HCT116 (cell line): Measurements from ENCODE around the gene PRKAR1A. TPM values are rescaled to one million over a fixed set of nuclear protein-coding genes. Genes with fewer than 3 reads are reported as not detected.

Experiments used
- ATAC-seq: fragments of 200-7000 bp; cut with Tn5 transposase; 2 replicates; pipeline ENCODE4 v1.9.1; 2020; ENCODE audit warnings: mild to moderate bottlenecking, moderate library complexity
- BruUV-seq: library from RNA; stranded (reverse); fragments of 400-500 nt; replicated peaks from 2 replicates; lab custom pipeline; 2021; lab: Mats Ljungman, UMichigan
- CTCF ChIA-PET: fragments of 300-600 bp; sonication (Branson Sonifier 250); formaldehyde crosslinking; loops from one replicate; lab custom pipeline; 2021; ENCODE audit warnings: antibody characterized with exemption; lab: Charles Lee
- POLR2A ChIA-PET: fragments of 300-600, 350-600 bp; sonication (Branson Sonifier 250); formaldehyde crosslinking; loops from one replicate; lab custom pipeline; 2021; ENCODE audit warnings: antibody characterized with exemption; lab: Charles Lee
- RAD21 ChIA-PET, 2 experiments: fragments of 300-600 bp; sonication (Branson Sonifier 250); formaldehyde crosslinking; loops; one replicate each; lab custom pipeline; 2023; ENCODE audit warnings: low total read pairs in 2 of 2; ENCODE audit not compliant: uncharacterized antibody in 2 of 2, unreplicated experiment in 2 of 2, low non-redundant PET in 1 of 2; lab: Charles Lee
- DNase-seq: peaks from one replicate; pipeline ENCODE4 v3.0.0-alpha.2; 2010; ENCODE audit warnings: low read depth, low spot score
- H2AFZ ChIP-seq: fragments of 200-600 bp; shearing (Covaris generic), sonication (generic); 2 replicates; pipeline ENCODE4 v1.6.1; 2017; ENCODE audit warnings: low read depth, mixed run types, mixed read lengths, antibody characterized with exemption, low read length; ENCODE audit not compliant: poor library complexity, severe bottlenecking
- H3K27ac ChIP-seq: 2 replicates; pipeline ENCODE4 v1.5.1; 2012; ENCODE audit warnings: low read depth, low read length
- H3K27me3 ChIP-seq: fragments of 200-600 bp; sonication (generic); 2 replicates; pipeline ENCODE4 v1.6.1; 2016; ENCODE audit warnings: mixed run types, low read length, mixed read lengths; ENCODE audit not compliant: insufficient read depth
- H3K36me3 ChIP-seq, 2 experiments: fragments of 200-500 bp in 1 of 2; fragments of 200-600 bp in 1 of 2; sonication (Bioruptor generic) in 1 of 2; sonication (generic) in 1 of 2; 2 replicates each; pipeline versions ENCODE4 v1.5.1 to v1.6.1; 2014 to 2016; ENCODE audit warnings: low read length in 2 of 2, inconsistent platforms in 1 of 2, mixed read lengths in 1 of 2, mixed run types in 1 of 2; ENCODE audit not compliant: insufficient read depth in 2 of 2, control insufficient read depth in 1 of 2
- H3K4me1 ChIP-seq, 2 experiments: fragments of 200-600 bp in 1 of 2; sonication (generic) in 1 of 2; 2 replicates each; pipeline versions ENCODE4 v1.5.1 to v1.6.1; 2012 to 2017; ENCODE audit warnings: low read length in 2 of 2, inconsistent platforms in 1 of 2, mild to moderate bottlenecking in 1 of 2, mixed read lengths in 1 of 2, mixed run types in 1 of 2, moderate library complexity in 1 of 2; ENCODE audit not compliant: insufficient read depth in 2 of 2, control insufficient read depth in 1 of 2
- H3K4me2 ChIP-seq: fragments of 200-600 bp; sonication (generic); 2 replicates; pipeline ENCODE4 v1.6.1; 2017; ENCODE audit warnings: mixed run types, low read length, mixed read lengths
- H3K4me3 ChIP-seq, 2 experiments: fragments of 200-600 bp in 1 of 2; sonication (generic) in 1 of 2; replicated peaks in 1 of 2; 2 replicates each; pipeline ENCODE4 v1.5.1; 2011 to 2016; ENCODE audit warnings: low read length in 2 of 2, control low read depth in 1 of 2, low read depth in 1 of 2, mild to moderate bottlenecking in 1 of 2, mixed read lengths in 1 of 2, mixed run types in 1 of 2
- H3K79me2 ChIP-seq: fragments of 200-600 bp; sonication (generic); 2 replicates; pipeline ENCODE4 v1.6.1; 2017; ENCODE audit warnings: mild to moderate bottlenecking, mixed run types, low read length, moderate library complexity, mixed read lengths; ENCODE audit not compliant: insufficient read depth
- H3K9ac ChIP-seq: fragments of 200-600 bp; sonication (generic); 2 replicates; pipeline ENCODE4 v1.6.1; 2016; ENCODE audit warnings: low read length, mixed read lengths
- H3K9me2 ChIP-seq: fragments of 200-600 bp; sonication (generic), shearing (Covaris generic); 2 replicates; pipeline ENCODE4 v1.6.1; 2017; ENCODE audit warnings: mixed run types, mild to moderate bottlenecking, moderate library complexity; ENCODE audit not compliant: insufficient read depth
- H3K9me3 ChIP-seq, 2 experiments: fragments of 200-500 bp in 1 of 2; fragments of 200-600 bp in 1 of 2; sonication (Bioruptor generic) in 1 of 2; sonication (generic) in 1 of 2; 2 replicates each; pipeline ENCODE4 v1.6.1; 2014 to 2017; ENCODE audit warnings: low read length in 2 of 2, mixed read lengths in 2 of 2, inconsistent platforms in 1 of 2, low read depth in 1 of 2, mild to moderate bottlenecking in 1 of 2, mixed run types in 1 of 2, moderate library complexity in 1 of 2; ENCODE audit not compliant: control insufficient read depth in 1 of 2, insufficient read depth in 1 of 2
- H4K20me1 ChIP-seq: fragments of 200-600 bp; sonication (generic), shearing (Covaris generic); 2 replicates; pipeline ENCODE4 v1.6.1; 2017; ENCODE audit warnings: mixed run types, mild to moderate bottlenecking, moderate library complexity; ENCODE audit not compliant: insufficient read depth
- ATF3 ChIP-seq: IDR thresholded peaks from 2 replicates; pipeline ENCODE4 v1.6.1; 2012
- CBX3 ChIP-seq: IDR thresholded peaks from 2 replicates; pipeline ENCODE4 v1.6.1; 2012; ENCODE audit warnings: low read depth
- CEBPB ChIP-seq: IDR thresholded peaks from 2 replicates; pipeline ENCODE4 v1.6.1; 2012; ENCODE audit warnings: low read depth
- EGR1 ChIP-seq: IDR thresholded peaks from 2 replicates; pipeline ENCODE4 v1.6.1; 2012; ENCODE audit warnings: low read depth
- EZH2phosphoT487 ChIP-seq: fragments of 200-600 bp; IDR thresholded peaks from 2 replicates; pipeline ENCODE4 v1.6.1; 2018; ENCODE audit warnings: antibody characterized with exemption, borderline replicate concordance
- POLR2A ChIP-seq: IDR thresholded peaks from 2 replicates; pipeline ENCODE4 v1.7.0; 2011; ENCODE audit warnings: borderline replicate concordance; ENCODE audit not compliant: insufficient read depth, insufficient read length; ENCODE audit errors: extremely low read depth
- SP1 ChIP-seq: IDR thresholded peaks from 2 replicates; pipeline ENCODE4 v1.6.1; 2012; ENCODE audit warnings: low read depth
- TCF7L2 ChIP-seq: IDR thresholded peaks from 2 replicates; pipeline ENCODE4 v1.7.0; 2011; ENCODE audit warnings: borderline replicate concordance, inconsistent platforms; ENCODE audit not compliant: insufficient read depth, insufficient read length; ENCODE audit errors: extremely low read depth
- YY1 ChIP-seq: IDR thresholded peaks from 2 replicates; pipeline ENCODE4 v1.6.1; 2011; ENCODE audit warnings: low read length, low read depth, moderate library complexity, mild to moderate bottlenecking; ENCODE audit not compliant: insufficient replicate concordance; ENCODE audit errors: extremely low read depth
- intact Hi-C: fragments of 100-400 bp; cut with micrococcal nuclease; formaldehyde crosslinking; loops from 2 replicates; pipeline ENCODE4 v1.10.0; 2022
- total RNA-seq: library from RNA; stranded (reverse); gene quantifications from one replicate; pipeline ENCODE4 v1.2.1, GENCODE V29; 2021; ENCODE audit not compliant: unreplicated experiment
- TF ChIP-seq, protein P1 (sequence below): IDR thresholded peaks from 2 replicates; pipeline ENCODE4 v1.6.1; 2011; ENCODE audit warnings: mild to moderate bottlenecking, low read length, moderate library complexity; ENCODE audit not compliant: insufficient replicate concordance; ENCODE audit errors: extremely low read depth

The PRKAR1A gene
- total RNA-seq, 1 experiment from 2014 or later, result 295 TPM

- no peaks in the 10 kb centered on the region for H3K79me2 ChIP-seq
- CTCF ChIA-PET, result no interaction called here
Observed at GRCh38 chr17:68599091-68599490, 86.9 kb downstream of the PRKAR1A start.

More at GRCh38 chr17:68599091-68599490, 86.9 kb downstream of the PRKAR1A start:
- Histone ChIP-seq H4K20me1 (no peaks in the 10 kb centered on the region), H3K4me1 (no peaks in the 10 kb centered on the region), H3K36me3 (no peaks in the 10 kb centered on the region), H2AFZ (no peak overlapping the region), H3K27me3 (no peaks in the 10 kb centered on the region)
- ChIA-PET RAD21 (no interaction called here), POLR2A (no interaction called here)
- DNase-seq, result no peak
- intact Hi-C loops, result no loop called here
- TF ChIP-seq POLR2A, result no peak
- TF ChIP-seq, protein P1, sequence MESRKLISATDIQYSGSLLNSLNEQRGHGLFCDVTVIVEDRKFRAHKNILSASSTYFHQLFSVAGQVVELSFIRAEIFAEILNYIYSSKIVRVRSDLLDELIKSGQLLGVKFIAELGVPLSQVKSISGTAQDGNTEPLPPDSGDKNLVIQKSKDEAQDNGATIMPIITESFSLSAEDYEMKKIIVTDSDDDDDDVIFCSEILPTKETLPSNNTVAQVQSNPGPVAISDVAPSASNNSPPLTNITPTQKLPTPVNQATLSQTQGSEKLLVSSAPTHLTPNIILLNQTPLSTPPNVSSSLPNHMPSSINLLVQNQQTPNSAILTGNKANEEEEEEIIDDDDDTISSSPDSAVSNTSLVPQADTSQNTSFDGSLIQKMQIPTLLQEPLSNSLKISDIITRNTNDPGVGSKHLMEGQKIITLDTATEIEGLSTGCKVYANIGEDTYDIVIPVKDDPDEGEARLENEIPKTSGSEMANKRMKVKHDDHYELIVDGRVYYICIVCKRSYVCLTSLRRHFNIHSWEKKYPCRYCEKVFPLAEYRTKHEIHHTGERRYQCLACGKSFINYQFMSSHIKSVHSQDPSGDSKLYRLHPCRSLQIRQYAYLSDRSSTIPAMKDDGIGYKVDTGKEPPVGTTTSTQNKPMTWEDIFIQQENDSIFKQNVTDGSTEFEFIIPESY, result no peak
- TF ChIP-seq CBX3, result no peak
- no peak for TF ChIP-seq YY1
- no peak for TF ChIP-seq TCF7L2
- TF ChIP-seq EGR1, result no peak
- no peak for TF ChIP-seq SP1
- TF ChIP-seq ATF3, result no peak
- no peak for TF ChIP-seq CEBPB
- no peak for TF ChIP-seq EZH2phosphoT487
- TF ChIP-seq, all 23 proteins: peak for 0
- BruUV-seq, result no TSS peak
- no peak for ATAC-seq
- H3K9me3 ChIP-seq, result no peaks in the 10 kb centered on the region
- no peaks in the 10 kb centered on the region for H3K9me2 ChIP-seq
- no peak overlapping the region for H3K4me3 ChIP-seq
- no peak overlapping the region for H3K9ac ChIP-seq
- no peak overlapping the region for H3K4me2 ChIP-seq
- no peak overlapping the region for H3K27ac ChIP-seq
